Measurements from ENCODE around the gene AGRN. TPM values are rescaled to one million over a fixed set of nuclear protein-coding genes. Genes with fewer than 3 reads are reported as not detected.
"Not testable (repeated sequence)": the region's sequence is repeated elsewhere in the genome, so short reads cannot be mapped to it uniquely, and the experiment has no call there.

Gene AGRN
- total RNA-seq, 2 donors from 2014 or later, result 18.8 to 26.8 TPM

- DNase-seq (ENCODE audit: low spot score), result peak; percentile 81
These were observed 5.8 kb upstream of the AGRN start for GRCh38 chr1:1013922-1014648.

GRCh38 chr1:1014799-1015681 is 4.9 kb upstream of the AGRN start:
- intact Hi-C loops (cut with DNase I), result no loop called here

More at GRCh38 chr1:1013922-1014648, 5.8 kb upstream of the AGRN start:
- intact Hi-C loops (cut with DNase I), result no loop called here

GRCh38 chr1:1017397-1018320 is 2.3 kb upstream of the AGRN start:
- DNase-seq (ENCODE audit: low spot score); intact Hi-C loops (cut with DNase I): not testable (repeated sequence)

More at GRCh38 chr1:1014799-1015681, 4.9 kb upstream of the AGRN start:
- DNase-seq (ENCODE audit: low spot score), result peak; percentile 70

GRCh38 chr1:1018321-1018685 is 1.6 kb upstream of the AGRN start:
- intact Hi-C loops (cut with DNase I), result not testable (repeated sequence)

GRCh38 chr1:1019122-1019999 is 559 bp upstream of the AGRN start:
- intact Hi-C loops (cut with DNase I), result no loop called here
- peak; percentile 94 for DNase-seq (ENCODE audit: low spot score)

More at GRCh38 chr1:1018321-1018685, 1.6 kb upstream of the AGRN start:
- DNase-seq (ENCODE audit: low spot score), result not testable (repeated sequence)

- no peak for DNase-seq (ENCODE audit: low spot score)
- intact Hi-C loops (cut with DNase I), result no loop called here
These were observed 592 bp downstream of the AGRN start for GRCh38 chr1:1020415-1021009.

GRCh38 chr1:1021010-1021919 is 1.3 kb downstream of the AGRN start:
- DNase-seq (ENCODE audit: low spot score), result no peak
- intact Hi-C loops (cut with DNase I), result no loop called here

- no peak for DNase-seq (ENCODE audit: low spot score)
- intact Hi-C loops (cut with DNase I), result no loop called here
These were observed 2.0 kb downstream of the AGRN start for GRCh38 chr1:1021920-1022259.

- DNase-seq (ENCODE audit: low spot score), result no peak
- intact Hi-C loops (cut with DNase I), result no loop called here
These were observed 2.5 kb downstream of the AGRN start for GRCh38 chr1:1022302-1023009.

GRCh38 chr1:1023700-1024099 is 3.8 kb downstream of the AGRN start:
- intact Hi-C loops (cut with DNase I), result no loop called here
- DNase-seq (ENCODE audit: low spot score), result no peak

GRCh38 chr1:1024149-1024770 is 4.3 kb downstream of the AGRN start:
- DNase-seq (ENCODE audit: low spot score), result no peak
- intact Hi-C loops (cut with DNase I), result no loop called here

- intact Hi-C loops (cut with DNase I), result no loop called here
- no peak for DNase-seq (ENCODE audit: low spot score)
These were observed 5.1 kb downstream of the AGRN start for GRCh38 chr1:1024771-1025699.

GRCh38 chr1:1025730-1026129 is 5.8 kb downstream of the AGRN start:
- no peak for DNase-seq (ENCODE audit: low spot score)
- intact Hi-C loops (cut with DNase I), result no loop called here

- DNase-seq (ENCODE audit: low spot score), result no peak
- intact Hi-C loops (cut with DNase I), result no loop called here
These were observed 6.9 kb downstream of the AGRN start for GRCh38 chr1:1026599-1027413.

Measured in posterior vena cava (tissue), 2 donors.